ENCODE results near the gene PCDHGB2.
"Not testable (repeated sequence)": the region's sequence is repeated elsewhere in the genome, so short reads cannot be mapped to it uniquely, and the experiment has no call there.

The PCDHGB2 gene

GRCh38 chr5:141343953-141344463, 15.8 kb upstream of the PCDHGB2 start:
- no peak for DNase-seq (ENCODE audit: low read depth in 1 of 2, low spot score in 1 of 2)
- TF ChIP-seq, protein P1, sequence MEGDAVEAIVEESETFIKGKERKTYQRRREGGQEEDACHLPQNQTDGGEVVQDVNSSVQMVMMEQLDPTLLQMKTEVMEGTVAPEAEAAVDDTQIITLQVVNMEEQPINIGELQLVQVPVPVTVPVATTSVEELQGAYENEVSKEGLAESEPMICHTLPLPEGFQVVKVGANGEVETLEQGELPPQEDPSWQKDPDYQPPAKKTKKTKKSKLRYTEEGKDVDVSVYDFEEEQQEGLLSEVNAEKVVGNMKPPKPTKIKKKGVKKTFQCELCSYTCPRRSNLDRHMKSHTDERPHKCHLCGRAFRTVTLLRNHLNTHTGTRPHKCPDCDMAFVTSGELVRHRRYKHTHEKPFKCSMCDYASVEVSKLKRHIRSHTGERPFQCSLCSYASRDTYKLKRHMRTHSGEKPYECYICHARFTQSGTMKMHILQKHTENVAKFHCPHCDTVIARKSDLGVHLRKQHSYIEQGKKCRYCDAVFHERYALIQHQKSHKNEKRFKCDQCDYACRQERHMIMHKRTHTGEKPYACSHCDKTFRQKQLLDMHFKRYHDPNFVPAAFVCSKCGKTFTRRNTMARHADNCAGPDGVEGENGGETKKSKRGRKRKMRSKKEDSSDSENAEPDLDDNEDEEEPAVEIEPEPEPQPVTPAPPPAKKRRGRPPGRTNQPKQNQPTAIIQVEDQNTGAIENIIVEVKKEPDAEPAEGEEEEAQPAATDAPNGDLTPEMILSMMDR (IDR thresholded peaks at IDR 0.05; ENCODE audit: insufficient read depth, low read length) = no peak
- no peak for TF ChIP-seq GABPA (IDR thresholded peaks at IDR 0.05; ENCODE audit: low read depth)
- TF ChIP-seq, protein P2, sequence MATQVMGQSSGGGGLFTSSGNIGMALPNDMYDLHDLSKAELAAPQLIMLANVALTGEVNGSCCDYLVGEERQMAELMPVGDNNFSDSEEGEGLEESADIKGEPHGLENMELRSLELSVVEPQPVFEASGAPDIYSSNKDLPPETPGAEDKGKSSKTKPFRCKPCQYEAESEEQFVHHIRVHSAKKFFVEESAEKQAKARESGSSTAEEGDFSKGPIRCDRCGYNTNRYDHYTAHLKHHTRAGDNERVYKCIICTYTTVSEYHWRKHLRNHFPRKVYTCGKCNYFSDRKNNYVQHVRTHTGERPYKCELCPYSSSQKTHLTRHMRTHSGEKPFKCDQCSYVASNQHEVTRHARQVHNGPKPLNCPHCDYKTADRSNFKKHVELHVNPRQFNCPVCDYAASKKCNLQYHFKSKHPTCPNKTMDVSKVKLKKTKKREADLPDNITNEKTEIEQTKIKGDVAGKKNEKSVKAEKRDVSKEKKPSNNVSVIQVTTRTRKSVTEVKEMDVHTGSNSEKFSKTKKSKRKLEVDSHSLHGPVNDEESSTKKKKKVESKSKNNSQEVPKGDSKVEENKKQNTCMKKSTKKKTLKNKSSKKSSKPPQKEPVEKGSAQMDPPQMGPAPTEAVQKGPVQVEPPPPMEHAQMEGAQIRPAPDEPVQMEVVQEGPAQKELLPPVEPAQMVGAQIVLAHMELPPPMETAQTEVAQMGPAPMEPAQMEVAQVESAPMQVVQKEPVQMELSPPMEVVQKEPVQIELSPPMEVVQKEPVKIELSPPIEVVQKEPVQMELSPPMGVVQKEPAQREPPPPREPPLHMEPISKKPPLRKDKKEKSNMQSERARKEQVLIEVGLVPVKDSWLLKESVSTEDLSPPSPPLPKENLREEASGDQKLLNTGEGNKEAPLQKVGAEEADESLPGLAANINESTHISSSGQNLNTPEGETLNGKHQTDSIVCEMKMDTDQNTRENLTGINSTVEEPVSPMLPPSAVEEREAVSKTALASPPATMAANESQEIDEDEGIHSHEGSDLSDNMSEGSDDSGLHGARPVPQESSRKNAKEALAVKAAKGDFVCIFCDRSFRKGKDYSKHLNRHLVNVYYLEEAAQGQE (IDR thresholded peaks at IDR 0.05; ENCODE audit: insufficient replicate concordance, low read depth) = no peak
- no peak for TF ChIP-seq POLR2AphosphoS5 (IDR thresholded peaks at IDR 0.05; ENCODE audit: low read depth)
- TF ChIP-seq SPI1 (IDR thresholded peaks at IDR 0.05; ENCODE audit: borderline replicate concordance, low read depth) = no peak
- H3K27me3 ChIP-seq (ENCODE audit: insufficient read depth, poor library complexity, severe bottlenecking) = no peaks in the 10 kb centered on the region
- no peak overlapping the region for H3K4me3 ChIP-seq (replicated peaks; ENCODE audit: insufficient read depth, low read length)
- H3K27ac ChIP-seq (replicated peaks) = no peak overlapping the region

DNA sequence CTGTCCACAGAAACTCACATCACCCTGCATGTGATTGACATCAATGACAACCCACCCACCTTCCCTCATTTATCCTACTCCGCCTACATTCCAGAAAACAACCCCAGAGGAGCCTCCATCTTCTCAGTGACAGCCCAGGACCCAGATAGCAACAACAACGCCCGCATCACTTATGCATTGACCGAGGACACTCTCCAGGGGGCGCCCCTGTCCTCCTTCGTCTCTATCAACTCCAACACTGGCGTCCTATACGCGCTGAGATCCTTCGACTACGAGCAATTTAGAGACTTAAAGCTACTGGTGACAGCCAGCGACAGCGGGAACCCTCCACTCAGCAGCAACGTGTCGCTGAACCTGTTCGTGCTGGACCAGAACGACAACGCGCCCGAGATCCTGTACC, 14.5 kb upstream of the PCDHGB2 start:
- no peak for TF ChIP-seq GABPA (IDR thresholded peaks at IDR 0.05; ENCODE audit: low read depth)
- TF ChIP-seq POLR2AphosphoS5 (IDR thresholded peaks at IDR 0.05; ENCODE audit: low read depth) = no peak
- no peak for TF ChIP-seq SPI1 (IDR thresholded peaks at IDR 0.05; ENCODE audit: borderline replicate concordance, low read depth)
- TF ChIP-seq, protein P1 (IDR thresholded peaks at IDR 0.05; ENCODE audit: insufficient read depth, low read length) = no peak
- TF ChIP-seq, protein P2 (IDR thresholded peaks at IDR 0.05; ENCODE audit: insufficient replicate concordance, low read depth) = no peak
- no peak overlapping the region for H3K27ac ChIP-seq (replicated peaks)
- no peak overlapping the region for H3K4me3 ChIP-seq (replicated peaks; ENCODE audit: insufficient read depth, low read length)
- no peak for DNase-seq (ENCODE audit: low read depth in 1 of 2, low spot score in 1 of 2)
- no peaks in the 10 kb centered on the region for H3K27me3 ChIP-seq (ENCODE audit: insufficient read depth, poor library complexity, severe bottlenecking)

- not testable (repeated sequence) for H3K27me3 ChIP-seq (ENCODE audit: insufficient read depth, poor library complexity, severe bottlenecking); H3K27ac ChIP-seq (replicated peaks); DNase-seq (ENCODE audit: low read depth in 1 of 2, low spot score in 1 of 2); H3K4me3 ChIP-seq (replicated peaks; ENCODE audit: insufficient read depth, low read length)
Observed at GRCh38 chr5:141346017-141346416, 13.8 kb upstream of the PCDHGB2 start.

DNA sequence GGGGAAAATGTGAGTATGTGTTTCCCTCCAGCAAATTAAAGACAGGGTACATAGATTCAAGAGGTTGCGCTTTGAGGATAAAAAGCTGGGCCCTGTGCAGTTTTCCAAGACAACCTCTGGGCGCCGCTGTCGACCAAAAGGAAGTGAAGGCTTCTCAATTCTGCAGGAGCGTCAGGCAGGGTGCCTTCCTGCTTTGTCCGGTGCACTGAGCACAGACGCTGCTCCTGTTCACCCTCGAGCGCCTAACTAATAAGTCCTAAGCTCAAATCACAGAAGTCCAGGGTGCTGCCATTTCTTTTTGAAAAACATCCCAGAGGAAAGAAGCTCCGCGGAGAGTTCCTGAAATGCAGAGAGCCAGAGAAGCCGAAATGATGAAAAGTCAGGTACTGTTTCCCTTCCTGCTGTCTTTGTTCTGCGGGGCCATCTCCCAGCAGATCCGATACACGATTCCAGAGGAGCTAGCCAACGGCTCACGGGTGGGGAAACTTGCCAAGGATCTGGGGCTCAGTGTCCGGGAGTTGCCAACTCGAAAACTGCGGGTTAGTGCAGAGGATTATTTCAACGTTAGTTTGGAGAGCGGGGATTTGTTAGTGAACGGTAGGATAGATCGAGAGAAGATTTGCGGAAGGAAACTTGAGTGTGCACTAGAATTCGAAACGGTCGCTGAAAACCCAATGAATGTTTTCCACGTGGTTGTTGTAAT, 9.7 kb upstream of the PCDHGB2 start, which contains the start of gene PCDHGB1:
PCDHGB1 (plus strand) TSS at position 183 of the 703 bp plus-strand sequence; CDS start at position 345, 162 bp downstream.
- Histone ChIP-seq H3K27me3 (ENCODE audit: insufficient read depth, poor library complexity, severe bottlenecking) (no peaks in the 10 kb centered on the region), H3K4me3 (replicated peaks; ENCODE audit: insufficient read depth, low read length) (no peak within 1 kb of the TSS), H3K27ac (replicated peaks) (no peak within 1 kb of the TSS)
- TF ChIP-seq SPI1 (IDR thresholded peaks at IDR 0.05; ENCODE audit: borderline replicate concordance, low read depth) = no peak
- TF ChIP-seq, protein P1 (IDR thresholded peaks at IDR 0.05; ENCODE audit: insufficient read depth, low read length) = peak; percentile 32
- DNase-seq (ENCODE audit: low read depth in 1 of 2, low spot score in 1 of 2) = peak in 1 of 2 experiments; percentile 46

All from HL-60 (cell line).